ENCODE data around the gene MARCHF7.
"Not testable (repeated sequence)": the region's sequence is repeated elsewhere in the genome, so short reads cannot be mapped to it uniquely, and the experiment has no call there.

The MARCHF7 gene

GRCh38 chr2:159712143-159712928 lies at the start of gene MARCHF7:
Gene MARCHF7, plus strand, starts transcription at chr2:159712506. Its CDS starts 16,517 bp downstream, at chr2:159729023.
- H3K4me3 ChIP-seq = peak within 1 kb of the TSS; percentile 88 to 97 (median 95)
- H3K27me3 ChIP-seq = no peaks in the 10 kb centered on the region
- peak within 1 kb of the TSS; percentile 97 to 100 (median 99) for H3K27ac ChIP-seq
- H3K9ac ChIP-seq = peak within 1 kb of the TSS; percentile 96 to 100 (median 99)
- H3K36me3 ChIP-seq = peaks cover 29 to 38% (median 33%) of the 10 kb centered on the region in 11 experiments
- H3K4me2 ChIP-seq = peak within 1 kb of the TSS; percentile 74 to 96 (median 92)
- no peak for TF ChIP-seq Cebpa-rat (IDR thresholded peaks at IDR 0.05)
- H3K4me1 ChIP-seq = peaks cover 22 to 46% (median 42%) of the 10 kb centered on the region in 10 experiments
- H4K20me1 ChIP-seq = peaks cover 41 to 49% (median 45%) of the 10 kb centered on the region in 11 experiments
- H3K9me3 ChIP-seq (replicated peaks in 1 of 11) = peaks cover 0 to 12% (median 0%) of the 10 kb centered on the region in 11 experiments; a peak in 6 of 22 replicates

GRCh38 chr2:159667423-159667822 lies 44.9 kb upstream of the MARCHF7 start:
- not testable (repeated sequence) for H3K4me2 ChIP-seq, H3K27ac ChIP-seq, H3K36me3 ChIP-seq, H4K20me1 ChIP-seq, H3K9ac ChIP-seq, H3K27me3 ChIP-seq, H3K4me1 ChIP-seq, H3K4me3 ChIP-seq
- H3K9me3 ChIP-seq (replicated peaks in 1 of 11) = peaks cover 0 to 10% (median 0%) of the 10 kb centered on the region in 11 experiments; a peak in 7 of 22 replicates

- no peak for TF ChIP-seq Cebpa-rat (IDR thresholded peaks at IDR 0.05)
These were observed 41.3 kb upstream of the MARCHF7 start for GRCh38 chr2:159671047-159671446.

GRCh38 chr2:159677654-159678053 lies 34.7 kb upstream of the MARCHF7 start:
- H3K27ac ChIP-seq = no peak overlapping the region
- TF ChIP-seq Cebpa-rat (IDR thresholded peaks at IDR 0.05) = no peak
- H3K4me3 ChIP-seq = no peak overlapping the region
- no peaks in the 10 kb centered on the region for H3K4me1 ChIP-seq
- no peaks in the 10 kb centered on the region for H3K27me3 ChIP-seq
- no peaks in the 10 kb centered on the region for H3K9me3 ChIP-seq (replicated peaks in 1 of 11)
- no peak overlapping the region for H3K9ac ChIP-seq
- no peaks in the 10 kb centered on the region for H4K20me1 ChIP-seq
- no peaks in the 10 kb centered on the region for H3K36me3 ChIP-seq
- H3K4me2 ChIP-seq = no peak overlapping the region

More at GRCh38 chr2:159671047-159671446, 41.3 kb upstream of the MARCHF7 start:
- Histone ChIP-seq H3K9me3 (replicated peaks in 1 of 11) (peaks cover 0 to 6% (median 0%) of the 10 kb centered on the region in 11 experiments; a peak in 5 of 22 replicates), H3K36me3 (no peaks in the 10 kb centered on the region), H3K4me2 (no peak overlapping the region), H3K27me3 (no peaks in the 10 kb centered on the region), H3K9ac (no peak overlapping the region), H4K20me1 (no peaks in the 10 kb centered on the region), H3K27ac (no peak overlapping the region), H3K4me3 (no peak overlapping the region), H3K4me1 (no peaks in the 10 kb centered on the region)

GRCh38 chr2:159680692-159681091 lies 31.6 kb upstream of the MARCHF7 start:
- no peak overlapping the region for H3K4me3 ChIP-seq
- H3K36me3 ChIP-seq = no peaks in the 10 kb centered on the region
- H3K4me2 ChIP-seq = no peak overlapping the region
- TF ChIP-seq Cebpa-rat (IDR thresholded peaks at IDR 0.05) = no peak
- no peaks in the 10 kb centered on the region for H3K27me3 ChIP-seq
- H3K9ac ChIP-seq = no peak overlapping the region
- H3K4me1 ChIP-seq = no peaks in the 10 kb centered on the region
- no peak overlapping the region for H3K27ac ChIP-seq
- no peaks in the 10 kb centered on the region for H3K9me3 ChIP-seq (replicated peaks in 1 of 11)
- H4K20me1 ChIP-seq = no peaks in the 10 kb centered on the region

- Histone ChIP-seq H3K27ac (no peak overlapping the region), H3K9me3 (replicated peaks in 1 of 11) (no peaks in the 10 kb centered on the region), H3K9ac (no peak overlapping the region), H3K4me1 (no peaks in the 10 kb centered on the region), H3K4me2 (no peak overlapping the region), H3K27me3 (no peaks in the 10 kb centered on the region), H4K20me1 (no peaks in the 10 kb centered on the region), H3K36me3 (no peaks in the 10 kb centered on the region), H3K4me3 (no peak overlapping the region)
- no peak for TF ChIP-seq Cebpa-rat (IDR thresholded peaks at IDR 0.05)
These were observed 28.5 kb upstream of the MARCHF7 start for GRCh38 chr2:159683817-159684216.

GRCh38 chr2:159684796-159685195 lies 27.5 kb upstream of the MARCHF7 start:
- Histone ChIP-seq H3K4me2 (no peak overlapping the region), H3K27ac (no peak overlapping the region), H3K9me3 (replicated peaks in 1 of 11) (no peaks in the 10 kb centered on the region)

GRCh38 chr2:159694500-159695040 lies 17.7 kb upstream of the MARCHF7 start:
- no peak overlapping the region for H3K27ac ChIP-seq
- H3K4me2 ChIP-seq = no peak overlapping the region
- no peak for TF ChIP-seq Cebpa-rat (IDR thresholded peaks at IDR 0.05)
- no peak overlapping the region for H3K9ac ChIP-seq
- H3K4me3 ChIP-seq = no peak overlapping the region
- peaks cover 8 to 22% (median 13%) of the 10 kb centered on the region in 11 experiments for H3K9me3 ChIP-seq (replicated peaks in 1 of 11)
- no peaks in the 10 kb centered on the region for H4K20me1 ChIP-seq
- H3K4me1 ChIP-seq = peaks cover 0 to 20% (median 3%) of the 10 kb centered on the region in 10 experiments; a peak in 8 of 20 replicates
- H3K27me3 ChIP-seq = no peaks in the 10 kb centered on the region
- peaks cover 0 to 5% (median 0%) of the 10 kb centered on the region in 11 experiments; a peak in 2 of 22 replicates for H3K36me3 ChIP-seq

More at GRCh38 chr2:159684796-159685195, 27.5 kb upstream of the MARCHF7 start:
- Histone ChIP-seq H3K9ac (no peak overlapping the region), H4K20me1 (no peaks in the 10 kb centered on the region), H3K36me3 (no peaks in the 10 kb centered on the region), H3K4me3 (no peak overlapping the region), H3K27me3 (no peaks in the 10 kb centered on the region), H3K4me1 (no peaks in the 10 kb centered on the region)
- TF ChIP-seq Cebpa-rat (IDR thresholded peaks at IDR 0.05) = no peak

- peak overlapping the region in 5 of 11 experiments; percentile 34 to 69 (median 64); a peak in 9 of 22 replicates for H3K4me2 ChIP-seq
- H3K4me3 ChIP-seq = no peak overlapping the region
- no peaks in the 10 kb centered on the region for H3K27me3 ChIP-seq
- peak overlapping the region in 2 of 11 experiments; percentile 22 to 32; a peak in 1 of 22 replicates for H3K9ac ChIP-seq
- peaks cover 8 to 22% (median 13%) of the 10 kb centered on the region in 11 experiments for H3K9me3 ChIP-seq (replicated peaks in 1 of 11)
- H3K27ac ChIP-seq = peak overlapping the region in 5 of 11 experiments; percentile 11 to 76 (median 63); a peak in 8 of 22 replicates
- no peaks in the 10 kb centered on the region for H4K20me1 ChIP-seq
- peaks cover 0 to 5% (median 0%) of the 10 kb centered on the region in 11 experiments; a peak in 2 of 22 replicates for H3K36me3 ChIP-seq
- H3K4me1 ChIP-seq = peaks cover 0 to 20% (median 3%) of the 10 kb centered on the region in 10 experiments; a peak in 8 of 20 replicates
- no peak for TF ChIP-seq Cebpa-rat (IDR thresholded peaks at IDR 0.05)
These were observed 16.4 kb upstream of the MARCHF7 start for GRCh38 chr2:159695795-159696448.
